A673 (cell line): Measurements from ENCODE around the gene PPM1E. TPM values are rescaled to one million over a fixed set of nuclear protein-coding genes. Genes with fewer than 3 reads are reported as not detected.

ENCODE experiments used
- Bru-seq: library from RNA; stranded (reverse); fragments of 400-500 nt; gene quantifications from one replicate; lab custom pipeline; 2021; lab: Mats Ljungman, UMichigan
- BruChase-seq, 2 experiments: library from RNA; stranded (reverse); fragments of 400-500 nt; gene quantifications; one replicate each; lab custom pipeline; 2021; lab: Mats Ljungman, UMichigan
- BruUV-seq: library from RNA; stranded (reverse); fragments of 400-500 nt; replicated peaks from 2 replicates; lab custom pipeline; 2021; lab: Mats Ljungman, UMichigan
- CTCF ChIA-PET: fragments of 300-600 bp; sonication (Branson Sonifier 250); formaldehyde crosslinking; loops from one replicate; lab custom pipeline; 2022; ENCODE audit warnings: antibody characterized with exemption; lab: Charles Lee
- POLR2A ChIA-PET: fragments of 300-600 bp; sonication (Branson Sonifier 250); formaldehyde crosslinking; loops from one replicate; lab custom pipeline; 2022; ENCODE audit warnings: antibody characterized with exemption; ENCODE audit not compliant: low non-redundant PET; lab: Charles Lee
- DNase-seq: peaks from one replicate; pipeline ENCODE4 v3.0.0-alpha.2; 2015; ENCODE audit warnings: low spot score
- H3K27ac ChIP-seq: fragments of 200-600 bp; sonication (generic); 2 replicates; pipeline ENCODE4 v1.5.1; 2016; ENCODE audit warnings: mixed run types, low read depth, mild to moderate bottlenecking, mixed read lengths, antibody characterized with exemption, low read length; ENCODE audit not compliant: poor library complexity, severe bottlenecking
- H3K27me3 ChIP-seq: fragments of 200-600 bp; sonication (generic); replicated peaks from 2 replicates; pipeline ENCODE4 v1.6.1; 2017; ENCODE audit warnings: mixed run types, low read depth, mild to moderate bottlenecking, mixed read lengths, antibody characterized with exemption, low read length; ENCODE audit not compliant: insufficient read depth, poor library complexity
- H3K36me3 ChIP-seq: fragments of 200-600 bp; sonication (generic); 2 replicates; pipeline ENCODE4 v1.6.1; 2016; ENCODE audit warnings: mixed run types, mild to moderate bottlenecking, mixed read lengths, antibody characterized with exemption, low read length; ENCODE audit not compliant: insufficient read depth, poor library complexity, severe bottlenecking
- H3K4me1 ChIP-seq: fragments of 200-600 bp; sonication (generic); 2 replicates; pipeline ENCODE4 v1.6.1; 2017; ENCODE audit warnings: mixed run types, mild to moderate bottlenecking, mixed read lengths, antibody characterized with exemption, low read length; ENCODE audit not compliant: insufficient read depth, poor library complexity, severe bottlenecking
- H3K4me3 ChIP-seq: fragments of 200-600 bp; sonication (generic); 2 replicates; pipeline ENCODE4 v1.5.1; 2016; ENCODE audit warnings: low read depth, mixed run types, mild to moderate bottlenecking, mixed read lengths, low read length; ENCODE audit not compliant: poor library complexity, severe bottlenecking
- H3K9me3 ChIP-seq: fragments of 200-600 bp; sonication (generic); 2 replicates; pipeline ENCODE4 v1.6.1; 2016; ENCODE audit warnings: mixed run types, low read depth, mild to moderate bottlenecking, mixed read lengths, antibody characterized with exemption, low read length; ENCODE audit not compliant: poor library complexity, severe bottlenecking
- CTCF ChIP-seq: fragments of 300-800, 200-600 bp; sonication (generic); conservative IDR thresholded peaks from 2 replicates; pipeline ENCODE4 v1.5.1; 2017; ENCODE audit warnings: low read depth, mild to moderate bottlenecking, antibody characterized with exemption, low read length, moderate library complexity, mixed read lengths
- EZH2 ChIP-seq: fragments of 200-600 bp; sonication (generic); IDR thresholded peaks from 2 replicates; pipeline ENCODE4 v1.6.1; 2017; ENCODE audit warnings: borderline replicate concordance, low read depth, mild to moderate bottlenecking, mixed read lengths, antibody characterized with exemption, low read length; ENCODE audit not compliant: poor library complexity, severe bottlenecking
- intact Hi-C: fragments of 100-400 bp; cut with micrococcal nuclease; formaldehyde crosslinking; loops from one replicate; pipeline ENCODE4 v1.10.0; 2022; ENCODE audit not compliant: unreplicated experiment
- long read RNA-seq: library from polyadenylated mRNA; stranded (forward); transcript quantifications from one replicate; pipeline ENCODE4 v2.0.0, GENCODE V29; 2022
- total RNA-seq: library from RNA; stranded (reverse); gene quantifications from 2 replicates; pipeline ENCODE4 v1.2.3, GENCODE V29; 2021

Gene PPM1E
- total RNA-seq (6.0 and 8.4 TPM in 2 replicates), Bru-seq, nascent RNA (percentile 65 among the genes with signal in this experiment), BruChase-seq, experiment 1, labeled RNA remaining after a 2-hour chase (percentile 68 among the genes with signal in this experiment), BruChase-seq, experiment 2, labeled RNA remaining after a 6-hour chase (percentile 81 among the genes with signal in this experiment)
- long read RNA-seq, full-length matches to known transcripts: 7 of 17 reads
- long read RNA-seq, partial matches to known transcripts: 7 of 17 reads
- long read RNA-seq, other reads (novel, unspliced or antisense): 3 of 17 reads

DNA sequence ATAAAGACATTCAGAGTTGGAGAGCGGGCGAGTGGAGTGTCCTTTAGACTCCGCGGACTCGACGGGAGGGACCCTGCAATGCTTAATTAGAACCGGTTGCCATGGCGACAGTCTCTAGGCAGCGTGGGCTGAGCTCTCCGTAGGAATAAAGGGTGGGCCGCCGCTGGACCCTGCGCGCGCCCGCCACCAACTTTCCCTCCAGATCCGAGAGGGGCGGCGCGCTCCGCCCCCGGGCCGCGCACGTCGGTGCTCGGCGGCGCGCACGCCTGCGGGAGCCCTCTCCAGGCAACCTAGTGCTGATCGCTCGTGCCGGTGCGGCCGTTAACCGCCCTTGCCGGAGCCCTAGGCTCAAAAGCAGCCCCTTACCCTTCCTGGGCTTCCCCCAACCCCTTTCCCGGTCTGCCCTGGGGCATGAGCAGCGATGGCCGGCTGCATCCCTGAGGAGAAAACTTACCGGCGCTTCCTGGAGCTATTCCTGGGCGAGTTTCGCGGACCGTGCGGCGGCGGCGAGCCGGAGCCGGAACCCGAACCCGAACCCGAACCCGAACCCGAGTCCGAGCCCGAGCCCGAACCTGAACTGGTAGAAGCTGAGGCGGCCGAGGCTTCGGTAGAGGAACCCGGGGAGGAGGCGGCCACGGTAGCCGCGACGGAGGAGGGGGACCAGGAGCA, at the start of gene PPM1E:
Gene PPM1E, plus strand, starts transcription at position 278 of the 669 bp plus-strand sequence.
- POLR2A ChIA-PET: interaction anchor here (0.6 kb wide), 1 partner anchor 127 kb away, joined by 15 read pairs; no protein-coding TSS in a partner anchor
- no peaks in the 10 kb centered on the region for H3K27me3 ChIP-seq

GRCh38 chr17:58706351-58707140, 49.1 kb upstream of the PPM1E start:
- Histone ChIP-seq H3K27me3 (no peaks in the 10 kb centered on the region), H3K36me3 (peaks cover 7% of the 10 kb centered on the region), H3K27ac (no peak overlapping the region), H3K9me3 (no peaks in the 10 kb centered on the region), H3K4me3 (no peak overlapping the region), H3K4me1 (no peaks in the 10 kb centered on the region)
- TF ChIP-seq CTCF (no peak), EZH2 (no peak)
- BruUV-seq: no TSS peak
- DNase-seq: no peak
- intact Hi-C loops: no loop called here
- ChIA-PET POLR2A (no interaction called here), CTCF (no interaction called here)

More for the DNA sequence above, at the start of gene PPM1E:
- H3K4me1 ChIP-seq: peaks cover 3% of the 10 kb centered on the region
- no peaks in the 10 kb centered on the region for H3K36me3 ChIP-seq
- DNase-seq: peak; percentile 87
- TF ChIP-seq EZH2 (no peak), CTCF (no peak)
- H3K27ac ChIP-seq: no peak within 1 kb of the TSS
- BruUV-seq: no TSS peak
- intact Hi-C loops: no loop called here
- no peaks in the 10 kb centered on the region for H3K9me3 ChIP-seq
- CTCF ChIA-PET: interaction anchor here (0.6 to 0.8 kb wide), 2 partner anchors 45 to 46 kb away, joined by 3 to 9 read pairs; no protein-coding TSS in a partner anchor
- peak within 1 kb of the TSS; percentile 90 for H3K4me3 ChIP-seq
